NCI-H748 (cell line): ENCODE measurements around the gene DCN.

Experiments
- DNase-seq: peaks from one replicate; lab custom pipeline; 2025; ENCODE audit not compliant: unreplicated experiment; lab: John Stamatoyannopoulos, UW

The DCN gene

DNA sequence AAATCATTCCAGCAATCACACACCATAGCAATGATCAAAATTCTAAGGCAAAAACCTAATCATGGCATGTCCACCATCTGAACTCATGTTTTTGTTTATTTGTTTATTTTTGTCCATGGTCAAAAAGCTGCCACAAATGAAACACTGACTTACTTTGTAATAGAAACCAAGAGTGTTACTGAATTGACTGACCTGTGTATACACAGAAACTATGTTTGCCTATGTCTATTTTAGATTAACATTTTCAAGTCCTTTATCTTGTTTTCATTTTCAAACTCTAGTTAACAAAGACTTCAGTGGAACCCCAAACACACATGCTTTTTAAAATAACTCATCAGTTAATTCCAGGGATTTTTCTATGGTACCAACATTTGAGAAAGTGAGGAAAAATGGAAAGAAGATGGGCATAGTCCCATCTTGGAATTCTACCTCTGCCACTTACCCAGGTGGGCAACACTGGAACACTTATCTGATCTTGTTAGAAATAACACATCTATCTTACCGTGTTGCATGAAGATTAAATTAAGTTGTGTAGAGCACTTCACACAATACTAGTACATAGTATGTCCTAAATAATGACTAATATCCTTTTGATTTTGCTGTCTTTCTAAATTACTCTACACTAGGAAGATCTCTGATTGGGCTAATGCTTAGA lies 77.7 kb downstream of the DCN start:
- no peak for DNase-seq

GRCh38 chr12:91103624-91104023 lies 79.0 kb downstream of the DCN start:
- no peak for DNase-seq

DNA sequence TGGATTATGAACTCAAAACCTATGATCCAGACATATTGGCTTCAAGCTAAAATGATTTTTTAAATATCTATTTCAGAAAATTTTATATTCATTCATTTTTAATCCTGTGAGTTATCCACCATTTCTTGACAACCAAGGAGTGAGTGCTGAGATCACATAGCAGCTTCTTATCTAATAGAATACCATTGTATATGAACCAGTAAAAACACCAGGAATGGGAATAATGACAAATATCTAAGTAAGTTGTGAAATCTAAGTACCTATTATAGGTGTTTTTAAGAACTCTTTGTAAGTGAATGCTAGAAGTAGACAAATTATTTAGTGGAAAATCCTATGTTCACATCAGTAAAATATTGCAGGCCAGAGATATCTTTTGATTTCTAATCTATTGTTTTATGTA lies 79.5 kb downstream of the DCN start:
- DNase-seq: no peak

DNA sequence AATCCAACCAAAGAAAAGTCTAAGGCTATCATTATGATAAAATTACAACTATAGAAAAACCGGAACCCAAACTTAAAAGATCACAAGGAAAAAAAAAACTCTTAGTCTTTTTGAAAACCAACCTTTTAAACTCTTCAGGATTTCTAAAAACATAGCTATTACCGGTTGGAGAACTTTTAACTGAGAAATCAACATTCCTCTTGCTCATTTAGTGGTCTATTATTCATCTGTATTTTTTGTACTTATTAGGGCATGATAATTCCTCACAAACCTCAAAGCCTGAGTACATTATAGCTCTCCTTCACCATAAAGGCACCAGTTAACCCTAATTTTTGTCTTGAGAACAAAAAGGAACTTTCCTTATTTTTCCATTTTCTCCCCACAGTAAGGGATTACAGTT lies 81.7 kb downstream of the DCN start:
- DNase-seq: no peak

GRCh38 chr12:91099836-91100235 lies 82.8 kb downstream of the DCN start:
- no peak for DNase-seq

- no peak for DNase-seq
These were observed 83.3 kb downstream of the DCN start for GRCh38 chr12:91099341-91099740.

DNA sequence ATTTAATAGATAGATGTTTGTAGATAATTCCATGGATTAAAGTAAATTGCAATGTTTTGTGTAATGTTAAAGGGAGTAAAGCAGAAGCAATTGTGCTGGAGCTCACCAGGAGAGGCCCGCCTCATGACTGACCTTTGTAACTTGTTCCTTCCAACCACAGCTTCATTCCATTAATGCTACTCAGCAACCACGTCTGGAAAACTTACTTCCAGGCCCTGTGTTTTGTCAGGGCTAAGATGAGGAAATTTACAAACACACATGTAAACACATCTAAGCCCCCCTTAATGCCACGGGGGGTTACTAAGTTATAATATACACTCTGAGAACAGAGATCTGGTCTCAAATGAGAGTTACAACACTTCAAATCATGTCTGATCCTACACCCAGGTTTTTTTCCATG lies 83.7 kb downstream of the DCN start:
- no peak for DNase-seq

GRCh38 chr12:91098461-91098860 lies 84.2 kb downstream of the DCN start:
- no peak for DNase-seq

DNA sequence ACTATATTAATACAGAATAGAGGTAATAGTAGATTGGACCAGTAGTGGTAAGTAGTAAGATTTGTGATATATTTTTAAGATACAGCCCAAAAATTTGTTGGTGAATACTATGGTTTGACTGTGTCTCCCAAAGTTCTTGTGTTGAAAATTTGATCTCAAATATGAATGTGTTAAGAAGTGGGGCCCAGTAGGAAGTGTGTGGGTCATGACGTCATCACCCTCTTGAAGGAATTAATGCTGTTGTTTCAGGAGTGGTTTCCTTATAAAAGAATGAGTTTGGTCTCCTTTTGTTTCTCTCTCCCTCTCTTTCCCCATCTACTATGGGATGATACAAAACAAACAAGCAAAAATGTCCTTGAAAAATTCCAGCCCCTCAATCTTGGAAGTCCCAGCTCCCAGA lies 87.7 kb downstream of the DCN start:
- DNase-seq: no peak

DNA sequence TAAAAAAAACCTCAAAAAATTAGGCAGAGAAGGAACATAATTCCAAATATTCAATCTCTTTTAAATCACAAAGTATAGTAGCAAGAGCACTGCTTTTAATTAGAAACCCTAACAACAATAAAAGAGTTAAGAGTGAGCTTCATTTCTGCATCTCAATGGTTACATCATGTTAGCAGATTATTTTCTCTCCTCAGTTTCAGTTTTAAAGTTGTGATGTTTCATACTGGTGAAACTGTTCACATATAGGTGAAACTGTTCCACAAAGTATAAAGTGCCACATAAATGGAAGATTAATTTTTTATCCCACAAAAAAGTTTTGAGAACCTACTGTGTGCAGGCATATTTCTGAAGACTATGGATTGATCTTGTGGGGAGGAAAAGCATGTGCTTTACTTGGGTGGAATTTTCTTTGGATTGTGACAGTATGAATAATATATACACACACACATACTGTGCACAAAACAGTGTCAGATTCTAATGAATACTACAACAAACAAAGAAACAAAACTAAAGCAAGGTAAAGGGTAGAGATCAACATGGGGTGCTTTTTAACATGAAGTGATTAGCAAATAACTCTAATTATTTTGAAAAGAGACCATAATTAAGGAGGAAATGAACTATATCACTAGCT lies 88.5 kb downstream of the DCN start:
- DNase-seq: no peak

DNA sequence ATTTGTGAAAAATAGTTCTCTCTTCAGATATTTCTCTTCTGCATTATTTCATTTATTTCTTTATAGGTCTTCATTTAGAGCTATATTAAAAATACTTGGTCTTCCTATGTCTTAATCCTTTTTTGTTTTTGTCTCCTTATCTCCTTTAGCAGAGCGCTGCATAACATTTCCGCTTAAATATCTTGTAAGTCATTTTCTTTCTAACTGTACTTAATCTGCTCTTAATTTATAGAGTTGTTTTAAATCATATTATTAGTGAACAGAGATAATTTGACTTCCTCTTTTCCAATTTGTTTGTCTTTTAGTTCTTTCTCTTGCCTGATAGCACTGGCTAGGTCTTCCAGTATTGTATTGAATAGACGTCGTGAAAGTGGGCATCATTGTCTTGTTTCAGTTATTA lies 89.3 kb downstream of the DCN start:
- no peak for DNase-seq

GRCh38 chr12:91091916-91092715 lies 90.5 kb downstream of the DCN start:
- DNase-seq: no peak
